ENCODE measurements around the gene ZNF333.

DNA sequence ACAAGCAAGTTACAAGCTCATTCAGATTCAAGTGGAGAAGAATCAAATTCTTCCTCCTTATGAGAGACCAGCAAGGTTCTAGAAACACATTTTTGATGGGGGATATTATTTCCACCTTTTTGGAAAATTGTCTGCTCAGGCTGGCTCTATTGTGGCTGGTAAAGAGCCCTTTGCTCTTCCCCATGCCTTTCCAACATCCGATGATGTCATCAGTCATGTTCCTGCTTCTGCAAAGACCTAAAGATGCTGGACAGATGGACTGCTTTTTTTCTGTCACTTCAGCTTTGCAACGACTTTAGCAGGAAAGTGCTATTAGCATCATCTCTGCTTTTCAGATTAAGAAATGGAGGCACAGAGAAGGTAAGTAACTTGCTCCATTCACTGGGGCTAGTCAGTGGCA lies 19.4 kb upstream of the ZNF333 start:
- TF ChIP-seq, protein P1, sequence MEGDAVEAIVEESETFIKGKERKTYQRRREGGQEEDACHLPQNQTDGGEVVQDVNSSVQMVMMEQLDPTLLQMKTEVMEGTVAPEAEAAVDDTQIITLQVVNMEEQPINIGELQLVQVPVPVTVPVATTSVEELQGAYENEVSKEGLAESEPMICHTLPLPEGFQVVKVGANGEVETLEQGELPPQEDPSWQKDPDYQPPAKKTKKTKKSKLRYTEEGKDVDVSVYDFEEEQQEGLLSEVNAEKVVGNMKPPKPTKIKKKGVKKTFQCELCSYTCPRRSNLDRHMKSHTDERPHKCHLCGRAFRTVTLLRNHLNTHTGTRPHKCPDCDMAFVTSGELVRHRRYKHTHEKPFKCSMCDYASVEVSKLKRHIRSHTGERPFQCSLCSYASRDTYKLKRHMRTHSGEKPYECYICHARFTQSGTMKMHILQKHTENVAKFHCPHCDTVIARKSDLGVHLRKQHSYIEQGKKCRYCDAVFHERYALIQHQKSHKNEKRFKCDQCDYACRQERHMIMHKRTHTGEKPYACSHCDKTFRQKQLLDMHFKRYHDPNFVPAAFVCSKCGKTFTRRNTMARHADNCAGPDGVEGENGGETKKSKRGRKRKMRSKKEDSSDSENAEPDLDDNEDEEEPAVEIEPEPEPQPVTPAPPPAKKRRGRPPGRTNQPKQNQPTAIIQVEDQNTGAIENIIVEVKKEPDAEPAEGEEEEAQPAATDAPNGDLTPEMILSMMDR (IDR thresholded peaks at IDR 0.05), result no peak
- no peak for TF ChIP-seq POLR2A (IDR thresholded peaks at IDR 0.05)
